ENCODE results near the gene PPP1R18. TPM values are rescaled to one million over a fixed set of nuclear protein-coding genes. Genes with fewer than 3 reads are reported as not detected.
A peak's percentile ranks its signal among the peaks of the same experiment; 100 is the strongest.

The PPP1R18 gene
- polyA plus RNA-seq, 3 donors = 58.5 to 226 (median 78.9) TPM

GRCh38 chr6:30725713-30726505 lies 39.5 kb upstream of the PPP1R18 start:
- Mint-ChIP-seq H3K4me3 (no peak overlapping the region), H3K27ac (peak overlapping the region in 1 of 7 donors; percentile 63), H3K4me1 (peaks cover 38% of the 10 kb centered on the region), H3K27me3 (ENCODE audit: low read depth in 3 of 3) (peaks cover 0 to 2% (median 0%) of the 10 kb centered on the region in 3 donors), H3K36me3 (peaks cover 52 to 76% of the 10 kb centered on the region in 2 donors), H3K9me3 (no peaks in the 10 kb centered on the region)
- H3K4me1 ChIP-seq (ENCODE audit: control insufficient read depth in 1 of 2, insufficient read depth in 2 of 2, low read length in 2 of 2) = peaks cover 28 to 42% of the 10 kb centered on the region in 2 donors
- H3K36me3 ChIP-seq (replicated peaks in 1 of 2; ENCODE audit: control insufficient read depth in 1 of 2, insufficient read depth in 2 of 2, low read length in 2 of 2) = peaks cover 48 to 78% of the 10 kb centered on the region in 2 donors
- H3K4me2 ChIP-seq (replicated peaks; ENCODE audit: extremely low read depth, low read length, poor library complexity, severe bottlenecking) = no peak overlapping the region
- no peak for TF ChIP-seq CTCF (IDR thresholded peaks at IDR 0.05)
- no peak overlapping the region for H3K9ac ChIP-seq (ENCODE audit: insufficient read depth, low read length, poor library complexity, severe bottlenecking)
- H3K4me3 ChIP-seq (replicated peaks in 1 of 3; ENCODE audit: low read depth in 2 of 3, low read length in 3 of 3) = no peak overlapping the region
- H4K20me1 ChIP-seq (ENCODE audit: insufficient read depth, low read length) = peaks cover 81% of the 10 kb centered on the region
- H3K27ac ChIP-seq (ENCODE audit: low read depth in 1 of 2, low read length in 2 of 2) = peak overlapping the region in 1 of 2 donors; percentile 21
- intact Hi-C loops (cut with micrococcal nuclease) = loop anchor here in 1 of 2 donors (10.0 kb wide), 1 partner anchor 241 kb away; the partner anchor contains the start of gene HLA-E
- H3K79me2 ChIP-seq (ENCODE audit: insufficient read depth, low read length) = peaks cover 59% of the 10 kb centered on the region
- H3K9me3 ChIP-seq (replicated peaks in 1 of 2; ENCODE audit: control insufficient read depth in 1 of 2, insufficient read depth in 1 of 2, low read length in 2 of 2) = no peaks in the 10 kb centered on the region
- DNase-seq = no peak
- H2AFZ ChIP-seq (ENCODE audit: insufficient read depth, low read depth, low read length, poor library complexity, severe bottlenecking) = no peak overlapping the region
- H3K27me3 ChIP-seq (ENCODE audit: control insufficient read depth in 2 of 2, insufficient read depth in 2 of 2, low read length in 2 of 2) = no peaks in the 10 kb centered on the region
- 90% methylated on average over 1 of the region's 3 CpGs for WGBS (ENCODE audit: insufficient coverage)

GRCh38 chr6:30724906-30725667 lies 38.6 kb upstream of the PPP1R18 start:
- no CpG with 5 or more reads among the region's 6 CpGs for WGBS (ENCODE audit: insufficient coverage)

More at GRCh38 chr6:30724906-30725667, 38.6 kb upstream of the PPP1R18 start:
- Histone ChIP-seq H3K9ac (ENCODE audit: insufficient read depth, low read length, poor library complexity, severe bottlenecking) (no peak overlapping the region), H3K36me3 (replicated peaks in 1 of 2; ENCODE audit: control insufficient read depth in 1 of 2, insufficient read depth in 2 of 2, low read length in 2 of 2) (peaks cover 48 to 74% of the 10 kb centered on the region in 2 donors), H4K20me1 (ENCODE audit: insufficient read depth, low read length) (peaks cover 74% of the 10 kb centered on the region), H3K4me2 (replicated peaks; ENCODE audit: extremely low read depth, low read length, poor library complexity, severe bottlenecking) (no peak overlapping the region), H3K27me3 (ENCODE audit: control insufficient read depth in 2 of 2, insufficient read depth in 2 of 2, low read length in 2 of 2) (no peaks in the 10 kb centered on the region), H3K9me3 (replicated peaks in 1 of 2; ENCODE audit: control insufficient read depth in 1 of 2, insufficient read depth in 1 of 2, low read length in 2 of 2) (no peaks in the 10 kb centered on the region), H3K4me3 (replicated peaks in 1 of 3; ENCODE audit: low read depth in 2 of 3, low read length in 3 of 3) (no peak overlapping the region), H3K4me1 (ENCODE audit: control insufficient read depth in 1 of 2, insufficient read depth in 2 of 2, low read length in 2 of 2) (peaks cover 19 to 34% of the 10 kb centered on the region in 2 donors), H3K79me2 (ENCODE audit: insufficient read depth, low read length) (peaks cover 61% of the 10 kb centered on the region), H2AFZ (ENCODE audit: insufficient read depth, low read depth, low read length, poor library complexity, severe bottlenecking) (no peak overlapping the region), H3K27ac (ENCODE audit: low read depth in 1 of 2, low read length in 2 of 2) (no peak overlapping the region)
- no peak for DNase-seq
- intact Hi-C loops (cut with micrococcal nuclease) = loop anchor here (5.0 to 10.0 kb wide), 3 partner anchors 108 to 243 kb away; partner anchors contain the start of genes HLA-E (in 1 of the 2), MRPS18B (in 1 of the 2) and PPP1R10 (in 1 of the 2)
- Mint-ChIP-seq H3K9me3 (no peaks in the 10 kb centered on the region), H3K4me1 (peaks cover 30% of the 10 kb centered on the region), H3K4me3 (no peak overlapping the region), H3K27me3 (ENCODE audit: low read depth in 3 of 3) (peaks cover 0 to 2% (median 0%) of the 10 kb centered on the region in 3 donors), H3K36me3 (peaks cover 47 to 71% of the 10 kb centered on the region in 2 donors), H3K27ac (peak overlapping the region; percentile 2 to 86 (median 44))
- TF ChIP-seq CTCF (IDR thresholded peaks at IDR 0.05) = no peak
